PC-3 (cell line): ENCODE results near the gene PRLH. TPM values are rescaled to one million over a fixed set of nuclear protein-coding genes. Genes with fewer than 3 reads are reported as not detected.

ENCODE experiments used
- ATAC-seq: fragments of 200-7000 bp; cut with Tn5 transposase; 2 replicates; pipeline ENCODE4 v1.9.1; 2020; ENCODE audit warnings: mild to moderate bottlenecking, moderate library complexity
- BruUV-seq: library from RNA; stranded (reverse); fragments of 400-500 nt; replicated peaks from 2 replicates; lab custom pipeline; 2021; lab: Mats Ljungman, UMichigan
- CTCF ChIA-PET: fragments of 300-600 bp; sonication (Branson Sonifier 250); formaldehyde crosslinking; loops from one replicate; lab custom pipeline; 2022; ENCODE audit warnings: antibody characterized with exemption; lab: Charles Lee
- POLR2A ChIA-PET: fragments of 300-600 bp; sonication (Branson Sonifier 250); formaldehyde crosslinking; loops from one replicate; lab custom pipeline; 2022; ENCODE audit warnings: antibody characterized with exemption; ENCODE audit not compliant: unreplicated experiment; lab: Charles Lee
- DNase-seq: peaks from one replicate; pipeline ENCODE4 v3.0.0-alpha.2; 2015
- H2AFZ ChIP-seq: fragments of 300-600 bp; sonication (generic); 2 replicates; pipeline ENCODE4 v1.6.0; 2016; ENCODE audit warnings: antibody characterized with exemption, low read length
- H3F3A ChIP-seq: fragments of 300-600 bp; sonication (generic); one replicate; pipeline ENCODE4 v1.6.0; 2017; ENCODE audit warnings: antibody characterized with exemption, low read length, control low read depth, mild to moderate bottlenecking; ENCODE audit not compliant: unreplicated experiment
- H3K27ac ChIP-seq: fragments of 300-600 bp; sonication (generic); 2 replicates; pipeline ENCODE4 v1.5.1; 2016; ENCODE audit warnings: mild to moderate bottlenecking, low read length
- H3K27me3 ChIP-seq: fragments of 300-600 bp; sonication (generic); 2 replicates; pipeline ENCODE4 v1.6.1; 2016; ENCODE audit warnings: low read length, mixed read lengths
- H3K36me3 ChIP-seq: fragments of 300-600 bp; sonication (generic); 2 replicates; pipeline ENCODE4 v1.6.1; 2016; ENCODE audit warnings: low read depth, mixed run types, low read length, mixed read lengths
- H3K4me1 ChIP-seq: fragments of 300-600 bp; sonication (generic); 2 replicates; pipeline ENCODE4 v1.5.1; 2016; ENCODE audit warnings: low read length; ENCODE audit not compliant: insufficient read depth
- H3K4me2 ChIP-seq: fragments of 300-600 bp; sonication (generic); 2 replicates; pipeline ENCODE4 v1.6.0; 2016; ENCODE audit warnings: low read length
- H3K4me3 ChIP-seq: fragments of 300-600 bp; sonication (generic); 2 replicates; pipeline ENCODE4 v1.5.1; 2016; ENCODE audit warnings: mild to moderate bottlenecking, low read length, mixed read lengths
- H3K79me2 ChIP-seq: fragments of 300-600 bp; sonication (generic); 2 replicates; pipeline ENCODE4 v1.6.1; 2017; ENCODE audit warnings: low read length, mixed read lengths
- H3K9ac ChIP-seq: fragments of 300-600 bp; sonication (generic); 2 replicates; pipeline ENCODE4 v1.6.0; 2016; ENCODE audit warnings: mild to moderate bottlenecking, low read length
- H3K9me2 ChIP-seq: fragments of 300-600 bp; sonication (generic); replicated peaks from 2 replicates; pipeline ENCODE4 v1.6.1; 2016; ENCODE audit warnings: mixed run types, low read length, mixed read lengths
- H3K9me3 ChIP-seq: fragments of 300-600 bp; sonication (generic); 2 replicates; pipeline ENCODE4 v1.6.1; 2016; ENCODE audit warnings: low read length, mixed read lengths
- H4K20me1 ChIP-seq: fragments of 300-600 bp; sonication (generic); 2 replicates; pipeline ENCODE4 v1.6.1; 2016; ENCODE audit warnings: low read length, mixed read lengths
- EZH2 ChIP-seq: fragments of 300-600 bp; sonication (generic); IDR thresholded peaks from one replicate; pipeline ENCODE4 v1.6.1; 2017; ENCODE audit warnings: antibody characterized with exemption, mild to moderate bottlenecking, low read length; ENCODE audit not compliant: unreplicated experiment
- EZH2phosphoT487 ChIP-seq: fragments of 300-600 bp; sonication (generic); IDR thresholded peaks from 2 replicates; pipeline ENCODE4 v1.6.1; 2018; ENCODE audit warnings: mild to moderate bottlenecking, antibody characterized with exemption, low read length, borderline replicate concordance
- intact Hi-C: fragments of 100-400 bp; cut with micrococcal nuclease; formaldehyde crosslinking; loops from 2 replicates; pipeline ENCODE4 v1.9.0; 2023
- total RNA-seq: library from RNA; depleted of rRNA; stranded (reverse); fragments of >200 nt; gene quantifications from 2 replicates; pipeline ENCODE4 v1.2.3, GENCODE V29; 2014
- TF ChIP-seq, protein P1 (sequence below): fragments of 300-600 bp; sonication (generic); conservative IDR thresholded peaks from 2 replicates; pipeline ENCODE4 v1.5.1; 2017; ENCODE audit warnings: antibody characterized with exemption, low read depth, mild to moderate bottlenecking, low read length

PRLH gene
- total RNA-seq, 1 experiment from 2014 or later: not detected

DNA sequence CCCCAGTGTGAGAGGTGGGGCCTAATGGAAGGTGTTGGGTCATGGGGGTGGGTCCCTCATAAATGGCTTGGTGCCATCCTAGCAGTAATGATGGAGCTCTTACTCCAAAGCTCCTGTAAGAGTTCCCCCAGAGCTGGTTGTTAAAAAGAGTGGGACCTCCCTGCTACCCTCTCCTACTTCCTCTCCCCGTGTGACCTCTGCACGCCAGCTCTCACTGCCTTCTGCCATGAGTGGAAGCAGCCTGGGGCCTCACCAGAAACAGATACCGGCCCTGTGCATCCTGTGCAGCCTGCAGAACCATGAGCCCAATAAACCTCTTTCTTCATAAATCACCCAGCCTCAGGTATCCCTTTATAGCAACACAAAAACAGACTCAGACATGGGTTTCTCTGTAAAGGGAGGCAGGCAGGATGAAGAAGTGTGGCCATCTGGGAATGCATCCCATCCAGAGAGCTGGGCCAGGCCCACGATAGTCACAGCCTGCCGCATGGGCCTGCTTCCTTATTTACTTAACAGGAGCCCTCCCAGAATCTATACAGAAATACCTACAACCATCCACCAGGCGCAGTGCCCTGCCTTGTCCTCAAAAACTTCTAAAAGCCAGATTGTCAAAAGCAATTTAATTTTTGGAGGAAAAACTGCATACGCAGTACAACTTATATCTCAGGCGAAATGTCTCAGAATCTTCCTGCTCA lies 7.5 kb downstream of the PRLH start:
- Histone ChIP-seq H2AFZ (no peak overlapping the region), H3K4me3 (no peak overlapping the region), H3K9me3 (no peaks in the 10 kb centered on the region), H3K4me2 (peak overlapping the region; percentile 73; the same call in 1 of the 2 replicates), H3K9ac (no peak overlapping the region), H3K27ac (no peak overlapping the region), H4K20me1 (no peaks in the 10 kb centered on the region), H3K36me3 (no peaks in the 10 kb centered on the region), H3F3A (no peaks in the 10 kb centered on the region), H3K9me2 (no peaks in the 10 kb centered on the region), H3K4me1 (peaks cover 25% of the 10 kb centered on the region), H3K79me2 (0 out of 2 replicates have a peak, but pooled peaks cover 3% of the 10 kb centered on the region), H3K27me3 (no peaks in the 10 kb centered on the region)
- intact Hi-C loops: loop anchor here (5.0 kb wide), 1 partner anchor 62 kb away; no protein-coding TSS in a partner anchor
- TF ChIP-seq EZH2: no peak
- TF ChIP-seq, protein P1, sequence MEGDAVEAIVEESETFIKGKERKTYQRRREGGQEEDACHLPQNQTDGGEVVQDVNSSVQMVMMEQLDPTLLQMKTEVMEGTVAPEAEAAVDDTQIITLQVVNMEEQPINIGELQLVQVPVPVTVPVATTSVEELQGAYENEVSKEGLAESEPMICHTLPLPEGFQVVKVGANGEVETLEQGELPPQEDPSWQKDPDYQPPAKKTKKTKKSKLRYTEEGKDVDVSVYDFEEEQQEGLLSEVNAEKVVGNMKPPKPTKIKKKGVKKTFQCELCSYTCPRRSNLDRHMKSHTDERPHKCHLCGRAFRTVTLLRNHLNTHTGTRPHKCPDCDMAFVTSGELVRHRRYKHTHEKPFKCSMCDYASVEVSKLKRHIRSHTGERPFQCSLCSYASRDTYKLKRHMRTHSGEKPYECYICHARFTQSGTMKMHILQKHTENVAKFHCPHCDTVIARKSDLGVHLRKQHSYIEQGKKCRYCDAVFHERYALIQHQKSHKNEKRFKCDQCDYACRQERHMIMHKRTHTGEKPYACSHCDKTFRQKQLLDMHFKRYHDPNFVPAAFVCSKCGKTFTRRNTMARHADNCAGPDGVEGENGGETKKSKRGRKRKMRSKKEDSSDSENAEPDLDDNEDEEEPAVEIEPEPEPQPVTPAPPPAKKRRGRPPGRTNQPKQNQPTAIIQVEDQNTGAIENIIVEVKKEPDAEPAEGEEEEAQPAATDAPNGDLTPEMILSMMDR: no peak
- TF ChIP-seq EZH2phosphoT487: no peak
- ChIA-PET POLR2A (interaction anchor here (0.6 kb wide), 1 partner anchor 93 kb away, joined by 13 read pairs; no protein-coding TSS in a partner anchor), CTCF (interaction anchor here (0.7 to 1.2 kb wide), 2 partner anchors 61 to 111 kb away, joined by 4 to 7 read pairs; no protein-coding TSS in a partner anchor)
- no TSS peak for BruUV-seq
- DNase-seq (no peak), ATAC-seq (no peak)

- no peak overlapping the region for H3K9ac ChIP-seq
- no TSS peak for BruUV-seq
Observed at GRCh38 chr2:237574467-237574866, 8.1 kb downstream of the PRLH start.

More at GRCh38 chr2:237574467-237574866, 8.1 kb downstream of the PRLH start:
- intact Hi-C loops: loop anchor here (5.0 kb wide), 1 partner anchor 62 kb away; no protein-coding TSS in a partner anchor
- peak overlapping the region; percentile 49; the same call in 1 of the 2 replicates for H3K4me3 ChIP-seq
- no peaks in the 10 kb centered on the region for H3F3A ChIP-seq
- H3K27me3 ChIP-seq: no peaks in the 10 kb centered on the region
- no peak overlapping the region for H2AFZ ChIP-seq
- ATAC-seq: no peak
- POLR2A ChIA-PET: no interaction called here
- H3K9me3 ChIP-seq: no peaks in the 10 kb centered on the region
- DNase-seq: no peak
- peak overlapping the region; percentile 73 for H3K4me2 ChIP-seq
- peak overlapping the region; percentile 76 for H3K27ac ChIP-seq
- CTCF ChIA-PET: no interaction called here
- H3K4me1 ChIP-seq: peaks cover 25% of the 10 kb centered on the region
- TF ChIP-seq EZH2phosphoT487 (no peak), EZH2 (no peak)
- TF ChIP-seq, protein P1: no peak
- no peaks in the 10 kb centered on the region for H3K9me2 ChIP-seq
- 0 out of 2 replicates have a peak, but pooled peaks cover 3% of the 10 kb centered on the region for H3K79me2 ChIP-seq
- H4K20me1 ChIP-seq: no peaks in the 10 kb centered on the region
- H3K36me3 ChIP-seq: no peaks in the 10 kb centered on the region
